ENCODE data around the gene GJC2. TPM values are rescaled to one million over a fixed set of nuclear protein-coding genes. Genes with fewer than 3 reads are reported as not detected.

The GJC2 gene
- total RNA-seq, 1 donor from 2014 or later = 0.65 TPM

- peaks cover 62% of the 10 kb centered on the region for H3K27me3 Mint-ChIP-seq (ENCODE audit: low read depth)
- H3K9me3 Mint-ChIP-seq = no peaks in the 10 kb centered on the region
- no peak overlapping the region for H3K27ac Mint-ChIP-seq (ENCODE audit: unreplicated experiment)
- H3K4me3 Mint-ChIP-seq = no peak overlapping the region
- no peak for TF ChIP-seq CTCF (conservative IDR thresholded peaks at IDR 0.05)
- peaks cover 7% of the 10 kb centered on the region for H3K4me1 Mint-ChIP-seq
- no peaks in the 10 kb centered on the region for H3K36me3 Mint-ChIP-seq (ENCODE audit: low read depth)
- no peak for DNase-seq (ENCODE audit: low read depth, low spot score)
Measured at GRCh38 chr1:228123505-228123904, 26.2 kb upstream of the GJC2 start.

GRCh38 chr1:228125185-228125584 lies 24.5 kb upstream of the GJC2 start:
- H3K27me3 Mint-ChIP-seq (ENCODE audit: low read depth) = peaks cover 76% of the 10 kb centered on the region
- no peak for DNase-seq (ENCODE audit: low read depth, low spot score)
- H3K9me3 Mint-ChIP-seq = no peaks in the 10 kb centered on the region
- TF ChIP-seq CTCF (conservative IDR thresholded peaks at IDR 0.05) = no peak
- no peak overlapping the region for H3K27ac Mint-ChIP-seq (ENCODE audit: unreplicated experiment)
- H3K4me3 Mint-ChIP-seq = no peak overlapping the region
- peaks cover 7% of the 10 kb centered on the region for H3K4me1 Mint-ChIP-seq
- H3K36me3 Mint-ChIP-seq (ENCODE audit: low read depth) = no peaks in the 10 kb centered on the region

DNA sequence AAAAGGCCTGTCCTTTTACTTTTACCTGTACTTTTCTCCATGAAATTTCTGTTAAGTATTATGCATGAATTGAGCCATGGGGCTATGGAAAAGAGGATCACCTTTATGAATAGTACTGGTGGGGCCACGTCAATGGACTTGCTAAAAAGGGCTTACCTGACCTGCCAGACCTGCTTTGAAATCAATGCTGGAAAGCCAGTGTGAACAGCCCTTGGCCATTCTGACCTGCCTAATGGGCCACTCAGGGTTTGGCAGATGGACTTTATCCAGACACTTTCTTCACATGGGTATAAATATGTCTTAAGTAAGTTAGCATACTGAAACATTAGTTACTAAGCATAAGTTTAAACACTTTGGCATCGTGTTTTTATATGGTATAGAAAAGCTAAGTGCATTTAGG lies 18.0 kb upstream of the GJC2 start:
- Mint-ChIP-seq H3K27ac (ENCODE audit: unreplicated experiment) (no peak overlapping the region), H3K27me3 (ENCODE audit: low read depth) (peaks cover 93% of the 10 kb centered on the region), H3K4me3 (no peak overlapping the region), H3K9me3 (no peaks in the 10 kb centered on the region), H3K4me1 (peaks cover 4% of the 10 kb centered on the region), H3K36me3 (ENCODE audit: low read depth) (no peaks in the 10 kb centered on the region)
- TF ChIP-seq CTCF (conservative IDR thresholded peaks at IDR 0.05) = no peak
- no peak for DNase-seq (ENCODE audit: low read depth, low spot score)

DNA sequence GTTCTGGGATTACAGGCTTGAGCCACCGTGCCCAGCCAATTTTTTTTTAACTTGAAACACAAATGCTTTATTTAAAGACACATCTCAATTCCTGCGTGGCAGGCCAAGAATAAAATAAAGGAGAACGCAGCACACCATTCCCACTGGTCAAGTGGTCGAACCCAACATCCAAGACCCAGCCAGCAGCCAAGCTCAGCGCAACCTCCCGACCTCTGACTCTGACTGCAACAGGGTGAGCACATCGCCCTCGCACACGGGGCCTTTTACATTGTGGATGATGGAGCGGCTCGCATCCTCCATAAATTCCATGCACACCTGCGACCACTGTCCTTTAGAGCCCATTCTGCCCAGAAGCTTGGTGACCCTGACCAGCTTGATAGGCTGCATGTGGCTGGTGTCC lies 15.1 kb upstream of the GJC2 start:
- TF ChIP-seq CTCF (conservative IDR thresholded peaks at IDR 0.05) = no peak
- Mint-ChIP-seq H3K27me3 (ENCODE audit: low read depth) (peaks cover 91% of the 10 kb centered on the region), H3K9me3 (no peaks in the 10 kb centered on the region), H3K4me3 (no peak overlapping the region), H3K27ac (ENCODE audit: unreplicated experiment) (no peak overlapping the region), H3K4me1 (peaks cover 6% of the 10 kb centered on the region), H3K36me3 (ENCODE audit: low read depth) (no peaks in the 10 kb centered on the region)
- DNase-seq (ENCODE audit: low read depth, low spot score) = no peak

DNA sequence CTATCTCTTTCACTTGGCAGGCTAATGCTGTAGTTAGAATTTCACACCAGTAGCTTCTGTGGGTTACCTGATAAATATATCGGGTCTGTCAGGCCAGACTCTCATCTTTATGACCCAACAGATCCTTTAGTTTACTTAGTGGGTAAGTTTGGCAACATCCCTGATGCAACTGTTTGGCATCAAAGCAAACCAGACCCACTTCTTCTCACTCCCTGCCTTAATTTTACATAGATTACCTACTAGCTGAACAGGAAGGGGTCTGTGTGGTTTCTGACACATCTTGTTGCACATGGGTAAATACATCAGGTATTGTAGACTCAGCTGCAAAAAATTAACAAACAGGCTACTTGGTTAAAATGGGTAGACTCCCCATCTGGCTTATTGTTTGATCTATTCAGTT lies 12.8 kb upstream of the GJC2 start:
- Mint-ChIP-seq H3K4me1 (peaks cover 11% of the 10 kb centered on the region), H3K9me3 (no peaks in the 10 kb centered on the region), H3K4me3 (no peak overlapping the region), H3K27me3 (ENCODE audit: low read depth) (peaks cover 74% of the 10 kb centered on the region), H3K27ac (ENCODE audit: unreplicated experiment) (no peak overlapping the region), H3K36me3 (ENCODE audit: low read depth) (no peaks in the 10 kb centered on the region)
- no peak for TF ChIP-seq CTCF (conservative IDR thresholded peaks at IDR 0.05)
- DNase-seq (ENCODE audit: low read depth, low spot score) = no peak

DNA sequence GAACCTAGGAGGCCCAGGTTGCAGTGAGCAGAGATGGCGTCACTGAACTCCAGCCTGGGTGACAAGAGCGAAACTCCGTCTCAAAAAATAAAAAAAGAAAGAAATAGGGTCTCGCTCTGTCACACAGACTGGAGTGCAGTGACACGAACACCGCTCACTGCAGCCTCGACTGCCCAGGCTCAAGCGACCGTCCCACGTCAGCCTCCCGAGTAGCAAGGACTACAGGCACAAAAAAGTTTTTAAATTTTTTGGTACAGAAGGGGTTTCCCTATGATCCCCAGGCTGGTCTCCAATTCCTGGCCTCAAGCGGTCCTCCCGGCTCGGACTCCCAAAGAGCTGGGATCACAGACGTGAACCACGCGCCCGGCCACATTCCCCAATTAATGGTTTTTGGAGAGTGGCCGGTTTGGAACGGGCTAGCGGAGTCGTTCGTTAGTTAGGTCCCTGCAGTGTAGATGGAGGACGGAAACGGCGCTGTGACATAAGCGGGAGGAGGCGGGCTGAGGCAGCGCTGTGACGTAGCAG lies 10.3 kb upstream of the GJC2 start:
- Mint-ChIP-seq H3K4me3 (peak overlapping the region; percentile 93), H3K9me3 (no peaks in the 10 kb centered on the region), H3K4me1 (peaks cover 17% of the 10 kb centered on the region), H3K36me3 (ENCODE audit: low read depth) (no peaks in the 10 kb centered on the region), H3K27me3 (ENCODE audit: low read depth) (peaks cover 50% of the 10 kb centered on the region), H3K27ac (ENCODE audit: unreplicated experiment) (peak overlapping the region; percentile 75)
- DNase-seq (ENCODE audit: low read depth, low spot score) = no peak
- TF ChIP-seq CTCF (conservative IDR thresholded peaks at IDR 0.05) = no peak

Data from neural crest cell (in vitro differentiated cells).